Lower lobe of right lung (tissue), 2 donors: ENCODE results near the gene CORO7. TPM values are rescaled to one million over a fixed set of nuclear protein-coding genes. Genes with fewer than 3 reads are reported as not detected.
"Not testable (repeated sequence)": the region's sequence is repeated elsewhere in the genome, so short reads cannot be mapped to it uniquely, and the experiment has no call there.

Experiments
- ATAC-seq, 2 donors: fragments of 200-7000 bp; cut with Tn5 transposase; one replicate each; pipeline ENCODE4 v1.9.1; 2020 to 2022; ENCODE audit warnings: mild to moderate bottlenecking in 2 of 2, moderate library complexity in 2 of 2
- DNase-seq: peaks from one replicate; pipeline ENCODE4 v3.0.0-alpha.2; 2020
- H3K27ac ChIP-seq: fragments of 200-600 bp; one replicate; pipeline ENCODE4 v1.8.0; 2022
- H3K27me3 ChIP-seq: fragments of 200-600 bp; one replicate; pipeline ENCODE4 v1.8.0; 2022; ENCODE audit warnings: low read depth
- H3K36me3 ChIP-seq: fragments of 200-600 bp; one replicate; pipeline ENCODE4 v1.8.0; 2022; ENCODE audit warnings: mild to moderate bottlenecking
- H3K4me1 ChIP-seq: fragments of 200-600 bp; one replicate; pipeline ENCODE4 v1.8.0; 2022
- H3K4me3 ChIP-seq: fragments of 200-600 bp; one replicate; pipeline ENCODE4 v1.8.0; 2022; ENCODE audit warnings: mild to moderate bottlenecking
- H3K9me3 ChIP-seq: fragments of 200-600 bp; one replicate; pipeline ENCODE4 v1.8.0; 2022
- intact Hi-C: fragments of 100-400 bp; cut with DNase I; formaldehyde crosslinking; loops from one replicate; pipeline ENCODE4 v1.11.0; 2022
- total RNA-seq: library from RNA; stranded (reverse); fragmentation: NEBNext Ultra II Directional; extraction: Animal tissue kit (Norgen Biotek cat#: 25700); gene quantifications from one replicate; pipeline ENCODE4 v1.2.1, GENCODE V29; 2021
- TF ChIP-seq, protein P1 (sequence below): fragments of 200-600 bp; IDR thresholded peaks from one replicate; pipeline ENCODE4 v1.8.0; 2022; ENCODE audit warnings: antibody characterized with exemption, mild to moderate bottlenecking
- donor health status: DM: no; HTN: yes; CAD: no; lungs with severe emphysema.

The CORO7 gene
- total RNA-seq, 1 donor from 2014 or later, result 58.5 TPM

GRCh38 chr16:4338712-4339299 lies 77.6 kb downstream of the CORO7 start:
- peak overlapping the region; percentile 77 for H3K27ac ChIP-seq
- peaks cover 58% of the 10 kb centered on the region for H3K4me1 ChIP-seq
- no peak overlapping the region for H3K4me3 ChIP-seq
- H3K27me3 ChIP-seq, result no peaks in the 10 kb centered on the region
- ATAC-seq (no peak), DNase-seq (no peak)
- TF ChIP-seq, protein P1, sequence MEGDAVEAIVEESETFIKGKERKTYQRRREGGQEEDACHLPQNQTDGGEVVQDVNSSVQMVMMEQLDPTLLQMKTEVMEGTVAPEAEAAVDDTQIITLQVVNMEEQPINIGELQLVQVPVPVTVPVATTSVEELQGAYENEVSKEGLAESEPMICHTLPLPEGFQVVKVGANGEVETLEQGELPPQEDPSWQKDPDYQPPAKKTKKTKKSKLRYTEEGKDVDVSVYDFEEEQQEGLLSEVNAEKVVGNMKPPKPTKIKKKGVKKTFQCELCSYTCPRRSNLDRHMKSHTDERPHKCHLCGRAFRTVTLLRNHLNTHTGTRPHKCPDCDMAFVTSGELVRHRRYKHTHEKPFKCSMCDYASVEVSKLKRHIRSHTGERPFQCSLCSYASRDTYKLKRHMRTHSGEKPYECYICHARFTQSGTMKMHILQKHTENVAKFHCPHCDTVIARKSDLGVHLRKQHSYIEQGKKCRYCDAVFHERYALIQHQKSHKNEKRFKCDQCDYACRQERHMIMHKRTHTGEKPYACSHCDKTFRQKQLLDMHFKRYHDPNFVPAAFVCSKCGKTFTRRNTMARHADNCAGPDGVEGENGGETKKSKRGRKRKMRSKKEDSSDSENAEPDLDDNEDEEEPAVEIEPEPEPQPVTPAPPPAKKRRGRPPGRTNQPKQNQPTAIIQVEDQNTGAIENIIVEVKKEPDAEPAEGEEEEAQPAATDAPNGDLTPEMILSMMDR, result no peak
- H3K36me3 ChIP-seq, result peaks cover 67% of the 10 kb centered on the region
- no peaks in the 10 kb centered on the region for H3K9me3 ChIP-seq
- intact Hi-C loops, result no loop called here

DNA sequence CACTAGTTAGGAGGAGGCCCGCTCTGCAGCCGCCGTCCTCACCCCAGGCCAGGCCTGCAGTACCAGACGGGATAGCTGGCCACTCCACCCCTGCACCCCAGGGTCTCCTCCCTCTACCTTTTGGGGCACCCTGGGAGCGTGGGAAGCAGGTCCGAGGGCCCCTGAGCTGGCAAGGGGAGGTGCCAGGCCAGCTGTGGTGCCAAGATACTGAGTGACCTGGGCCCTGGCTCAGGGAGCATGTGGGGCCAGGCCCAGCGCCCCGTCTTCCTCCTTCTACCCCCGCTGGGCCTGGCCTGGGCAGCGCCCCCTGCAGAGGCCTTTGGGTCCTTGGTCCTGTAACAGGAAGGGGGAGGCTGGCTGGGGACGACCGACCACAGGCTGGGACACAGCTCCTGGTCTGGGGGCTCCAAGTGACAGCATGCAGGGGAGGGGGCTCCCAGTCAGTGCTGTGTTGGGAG lies 78.2 kb downstream of the CORO7 start:
- H3K36me3 ChIP-seq, result peaks cover 74% of the 10 kb centered on the region
- ATAC-seq (no peak), DNase-seq (no peak)
- H3K27ac ChIP-seq, result peak overlapping the region; percentile 77
- H3K27me3 ChIP-seq, result no peaks in the 10 kb centered on the region
- intact Hi-C loops, result no loop called here
- TF ChIP-seq, protein P1, result no peak
- no peaks in the 10 kb centered on the region for H3K9me3 ChIP-seq
- H3K4me3 ChIP-seq, result no peak overlapping the region
- H3K4me1 ChIP-seq, result peaks cover 51% of the 10 kb centered on the region

- H3K27ac ChIP-seq, result peak overlapping the region; percentile 77
- TF ChIP-seq, protein P1, result no peak
- DNase-seq, result no peak
- intact Hi-C loops, result no loop called here
- ATAC-seq, result no peak
- H3K27me3 ChIP-seq, result no peaks in the 10 kb centered on the region
- peaks cover 79% of the 10 kb centered on the region for H3K36me3 ChIP-seq
- H3K4me1 ChIP-seq, result peaks cover 46% of the 10 kb centered on the region
- H3K9me3 ChIP-seq, result no peaks in the 10 kb centered on the region
- H3K4me3 ChIP-seq, result no peak overlapping the region
Observed at GRCh38 chr16:4337540-4338088, 78.8 kb downstream of the CORO7 start.

GRCh38 chr16:4336701-4337539 lies 79.5 kb downstream of the CORO7 start:
- ATAC-seq (no peak), DNase-seq (no peak)
- Histone ChIP-seq H3K4me1 (peaks cover 40% of the 10 kb centered on the region), H3K36me3 (peaks cover 86% of the 10 kb centered on the region), H3K9me3 (no peaks in the 10 kb centered on the region), H3K27me3 (no peaks in the 10 kb centered on the region), H3K27ac (no peak overlapping the region), H3K4me3 (no peak overlapping the region)
- intact Hi-C loops, result no loop called here
- TF ChIP-seq, protein P1, result no peak

DNA sequence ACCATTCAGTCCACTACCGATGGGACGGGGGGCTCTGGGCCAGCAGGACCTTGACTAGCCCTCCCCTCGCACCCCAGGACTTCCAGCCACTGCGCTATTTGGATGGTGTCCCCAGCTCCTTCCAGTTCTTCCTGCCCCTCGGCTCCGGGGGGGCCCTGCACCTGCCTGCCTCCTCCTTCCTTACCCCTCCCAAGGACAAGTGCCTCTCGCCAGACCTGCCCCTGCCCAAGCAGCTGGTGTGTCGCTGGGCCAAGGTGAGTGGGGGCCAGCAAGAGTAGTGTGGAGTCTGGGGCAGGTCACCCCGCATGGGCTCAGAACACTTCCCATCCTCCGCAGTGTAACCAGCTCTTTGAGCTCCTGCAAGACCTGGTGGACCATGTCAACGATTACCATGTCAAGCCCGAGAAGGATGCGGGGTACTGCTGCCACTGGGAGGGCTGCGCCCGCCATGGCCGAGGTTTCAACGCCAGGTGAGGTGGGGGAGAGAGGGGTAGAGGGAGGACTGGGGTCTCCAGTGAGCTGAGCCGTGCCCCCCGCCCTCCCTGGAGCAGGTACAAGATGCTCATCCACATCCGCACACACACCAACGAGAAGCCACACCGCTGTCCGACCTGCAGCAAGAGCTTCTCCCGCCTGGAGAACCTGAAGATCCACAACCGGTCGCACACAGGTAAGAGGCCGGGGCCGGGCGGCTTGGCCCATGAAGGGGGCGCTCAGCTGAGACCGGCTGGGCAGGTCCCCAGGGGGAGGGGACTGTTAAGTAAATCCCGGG lies 81.5 kb downstream of the CORO7 start:
- Histone ChIP-seq H3K27ac (no peak overlapping the region), H3K4me1 (peaks cover 30% of the 10 kb centered on the region), H3K9me3 (no peaks in the 10 kb centered on the region), H3K4me3 (no peak overlapping the region), H3K27me3 (no peaks in the 10 kb centered on the region), H3K36me3 (peaks cover 72% of the 10 kb centered on the region)
- TF ChIP-seq, protein P1, result no peak
- no peak for DNase-seq
- intact Hi-C loops, result no loop called here
- no peak for ATAC-seq

DNA sequence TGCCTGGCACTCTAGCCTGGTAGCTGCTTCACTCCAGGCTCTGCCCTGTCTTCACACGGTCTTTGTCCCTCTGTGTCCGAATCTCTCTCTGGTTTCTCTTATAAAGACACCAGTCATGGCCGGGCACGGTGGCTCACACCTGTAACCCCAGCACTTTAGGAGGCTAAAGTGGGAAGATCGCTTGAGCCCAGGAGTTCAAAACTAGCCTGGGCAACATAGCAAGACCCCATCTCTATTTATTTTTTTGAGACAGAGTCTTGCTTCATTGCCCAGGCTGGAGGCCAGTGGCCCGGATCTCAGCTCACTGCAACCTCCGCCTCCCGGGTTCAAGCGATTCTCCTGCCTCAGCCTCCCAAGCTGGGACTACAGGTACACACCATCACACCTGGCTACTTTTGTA lies 82.7 kb downstream of the CORO7 start:
- Histone ChIP-seq H3K4me1 (peaks cover 30% of the 10 kb centered on the region), H3K36me3 (peaks cover 60% of the 10 kb centered on the region)
- H3K27ac ChIP-seq, H3K9me3 ChIP-seq, ATAC-seq, DNase-seq, H3K27me3 ChIP-seq, H3K4me3 ChIP-seq, intact Hi-C loops: not testable (repeated sequence)
